ENCODE data around the gene SCNM1.
A peak's percentile ranks its signal among the peaks of the same experiment; 100 is the strongest.
"Not testable (repeated sequence)": the region's sequence is repeated elsewhere in the genome, so short reads cannot be mapped to it uniquely, and the experiment has no call there.

SCNM1 gene

GRCh38 chr1:151147132-151147503, 18.8 kb upstream of the SCNM1 start:
- no peak for DNase-seq

GRCh38 chr1:151147665-151148064, 18.3 kb upstream of the SCNM1 start:
- no peak for DNase-seq

GRCh38 chr1:151156515-151156819, 9.5 kb upstream of the SCNM1 start, which contains the start of gene TNFAIP8L2:
TNFAIP8L2 (plus strand) TSS chr1:151156649; CDS start chr1:151158698, 2,049 bp downstream.
- no peak for DNase-seq

GRCh38 chr1:151157067-151157531, 8.8 kb upstream of the SCNM1 start:
- no peak for DNase-seq

GRCh38 chr1:151158326-151158725, 7.6 kb upstream of the SCNM1 start:
- no peak for DNase-seq

GRCh38 chr1:151158751-151159251, 7.1 kb upstream of the SCNM1 start:
- DNase-seq: no peak

GRCh38 chr1:151159373-151159772, 6.6 kb upstream of the SCNM1 start:
- DNase-seq: no peak

- DNase-seq: no peak
Measured at GRCh38 chr1:151164732-151165280, 1.1 kb upstream of the SCNM1 start.

- peak; percentile 62 for DNase-seq
Measured at GRCh38 chr1:151165281-151165737, 635 bp upstream of the SCNM1 start.

GRCh38 chr1:151166505-151166956, 587 bp downstream of the SCNM1 start:
- DNase-seq: no peak

GRCh38 chr1:151167116-151167515, 1.2 kb downstream of the SCNM1 start:
- no peak for DNase-seq

GRCh38 chr1:151171190-151171589, 5.2 kb downstream of the SCNM1 start:
- DNase-seq: no peak

- no peak for DNase-seq
Measured at GRCh38 chr1:151175041-151175741, 9.2 kb downstream of the SCNM1 start.

GRCh38 chr1:151175863-151176262, 9.9 kb downstream of the SCNM1 start, which contains the start of gene TMOD4:
TMOD4 (minus strand) TSS chr1:151175981; CDS start chr1:151174875, 1,106 bp downstream.
- no peak for DNase-seq

GRCh38 chr1:151176514-151177045, 10.6 kb downstream of the SCNM1 start:
- DNase-seq: no peak

- no peak for DNase-seq
Measured at GRCh38 chr1:151184211-151184610, 18.3 kb downstream of the SCNM1 start.

GRCh38 chr1:151187205-151187604, 21.3 kb downstream of the SCNM1 start:
- peak; percentile 3 for DNase-seq

GRCh38 chr1:151188667-151189066, 22.7 kb downstream of the SCNM1 start:
- not testable (repeated sequence) for DNase-seq

- peak; percentile 87 for DNase-seq
Measured at GRCh38 chr1:151189637-151190445, 23.9 kb downstream of the SCNM1 start, which contains the start of gene VPS72. VPS72 (minus strand) TSS chr1:151190197; CDS start chr1:151190121, 76 bp downstream.

GRCh38 chr1:151192047-151192446, 26.1 kb downstream of the SCNM1 start:
- no peak for DNase-seq

- no peak for DNase-seq
Measured at GRCh38 chr1:151193304-151193703, 27.4 kb downstream of the SCNM1 start.

GRCh38 chr1:151193856-151194255, 27.9 kb downstream of the SCNM1 start:
- no peak for DNase-seq

Data from NCI-H2171 (cell line).